Measurements from ENCODE around the gene PTH1R.

DNA sequence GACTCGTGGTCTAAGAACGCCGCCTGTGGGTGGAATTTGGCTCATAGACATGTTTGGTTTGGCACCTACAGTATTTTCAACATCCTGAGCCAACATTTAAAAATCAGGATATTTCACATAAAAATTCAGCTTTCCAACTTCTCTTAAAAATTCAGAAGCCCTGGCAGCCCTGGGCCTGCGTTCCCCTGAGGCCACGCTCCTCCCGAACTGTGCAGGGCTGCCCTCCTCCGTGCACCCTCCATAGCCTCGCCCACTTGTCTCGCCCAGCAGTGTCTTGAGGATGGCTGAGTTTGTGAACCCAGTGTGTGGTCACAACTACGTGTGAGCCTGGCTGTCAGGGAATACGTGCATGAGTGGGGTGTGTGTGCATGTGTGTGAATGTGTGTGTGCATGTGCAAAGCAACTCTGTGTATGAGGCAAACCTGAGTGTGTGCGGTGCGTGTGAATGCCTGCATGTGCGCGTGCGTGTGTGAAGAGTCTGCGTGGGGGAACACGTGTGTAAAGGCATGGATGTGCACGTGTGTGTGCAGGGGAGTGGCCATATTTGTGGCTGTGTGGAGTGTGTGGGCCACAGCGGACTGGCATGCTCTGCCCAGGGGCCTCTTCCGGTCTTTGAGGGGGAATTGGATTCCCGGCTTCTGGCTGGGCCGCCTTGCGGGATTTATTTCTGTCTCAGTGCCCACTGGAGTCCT lies 30.9 kb downstream of the PTH1R start:
- no peak for TF ChIP-seq POLR2A (IDR thresholded peaks at IDR 0.05; ENCODE audit: low read depth)
- peak in 1 of 3 experiments; percentile 15 for TF ChIP-seq CTCF (IDR thresholded peaks at IDR 0.05)
- no peak for TF ChIP-seq EP300 (IDR thresholded peaks at IDR 0.05)

All from esophagus muscularis mucosa (tissue), 4 donors.